ENCODE data around the gene SLC24A5. TPM values are rescaled to one million over a fixed set of nuclear protein-coding genes. Genes with fewer than 3 reads are reported as not detected.

Gene SLC24A5
- total and polyA plus RNA-seq, 9 of the 15 experiments (the other 6 are each of a cell fraction or from before 2014, with no cell fraction given) = not detected

DNA sequence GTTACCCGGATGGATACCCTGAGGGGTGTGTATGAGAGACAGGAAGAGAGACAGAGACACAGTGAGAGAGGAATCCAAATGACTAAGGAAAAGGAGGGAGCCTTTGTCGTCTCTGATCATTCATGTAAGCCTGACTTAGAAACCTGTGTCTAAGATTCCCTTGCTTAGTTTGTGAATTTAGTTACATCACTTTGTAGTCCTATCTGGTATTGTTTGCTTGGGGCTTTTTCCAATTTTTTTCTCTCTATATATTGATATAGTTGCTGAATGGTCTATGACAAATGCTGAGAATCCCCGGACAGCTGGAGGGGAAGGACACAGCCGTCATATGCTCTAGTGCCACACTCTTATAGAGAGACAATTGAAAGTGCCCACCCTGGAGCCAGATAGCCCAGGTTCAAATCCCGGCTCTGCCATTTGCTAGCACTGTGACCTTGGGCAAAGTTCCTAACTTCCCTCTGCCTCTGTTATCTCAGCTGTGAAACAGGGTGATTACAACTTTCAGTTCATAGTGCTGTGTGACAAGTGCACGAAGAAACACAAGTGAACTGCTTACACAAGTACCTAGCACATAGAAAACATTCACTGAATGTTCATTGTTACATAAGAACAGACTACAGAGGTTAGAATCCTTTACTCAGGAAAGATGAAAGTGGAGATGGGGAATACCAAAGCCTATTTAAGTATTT lies 6.0 kb downstream of the SLC24A5 start:
- ChIA-PET POLR2A (no interaction called here), CTCF (ENCODE audit: low intra/inter-chr PET ratio) (no interaction called here)
- TF ChIP-seq PHF21A (IDR thresholded peaks at IDR 0.05; ENCODE audit: borderline replicate concordance, low read depth) (no peak), JUNB (CRISPR knock-in tag; conservative IDR thresholded peaks at IDR 0.05) (no peak), KDM5B (IDR thresholded peaks at IDR 0.05; ENCODE audit: insufficient replicate concordance, low read depth, low read length) (no peak), ZNF282 (CRISPR knock-in tag; IDR thresholded peaks at IDR 0.05) (no peak), ZNF239 (CRISPR knock-in tag; IDR thresholded peaks at IDR 0.05) (no peak), HNRNPUL1 (IDR thresholded peaks at IDR 0.05; ENCODE audit: low read length) (no peak), TRIM24 (IDR thresholded peaks at IDR 0.05) (no peak), NFE2 (IDR thresholded peaks at IDR 0.05; ENCODE audit: low read depth) (no peak), NCOA2 (IDR thresholded peaks at IDR 0.05; ENCODE audit: partially characterized antibody in 2 of 2) (no peak), RFX5 (IDR thresholded peaks at IDR 0.05; ENCODE audit: low read depth, low read length) (no peak), ZNF766 (CRISPR knock-in tag; conservative IDR thresholded peaks at IDR 0.05) (no peak), FOXK1 (CRISPR knock-in tag; IDR thresholded peaks at IDR 0.05; ENCODE audit: borderline replicate concordance) (no peak), SRF (CRISPR knock-in tag; IDR thresholded peaks at IDR 0.05) (no peak), TFAM (CRISPR knock-in tag; conservative IDR thresholded peaks at IDR 0.05) (no peak)
- TF ChIP-seq, protein P1, sequence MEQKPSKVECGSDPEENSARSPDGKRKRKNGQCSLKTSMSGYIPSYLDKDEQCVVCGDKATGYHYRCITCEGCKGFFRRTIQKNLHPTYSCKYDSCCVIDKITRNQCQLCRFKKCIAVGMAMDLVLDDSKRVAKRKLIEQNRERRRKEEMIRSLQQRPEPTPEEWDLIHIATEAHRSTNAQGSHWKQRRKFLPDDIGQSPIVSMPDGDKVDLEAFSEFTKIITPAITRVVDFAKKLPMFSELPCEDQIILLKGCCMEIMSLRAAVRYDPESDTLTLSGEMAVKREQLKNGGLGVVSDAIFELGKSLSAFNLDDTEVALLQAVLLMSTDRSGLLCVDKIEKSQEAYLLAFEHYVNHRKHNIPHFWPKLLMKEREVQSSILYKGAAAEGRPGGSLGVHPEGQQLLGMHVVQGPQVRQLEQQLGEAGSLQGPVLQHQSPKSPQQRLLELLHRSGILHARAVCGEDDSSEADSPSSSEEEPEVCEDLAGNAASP (IDR thresholded peaks at IDR 0.05) = no peak
- TF ChIP-seq, protein P2, sequence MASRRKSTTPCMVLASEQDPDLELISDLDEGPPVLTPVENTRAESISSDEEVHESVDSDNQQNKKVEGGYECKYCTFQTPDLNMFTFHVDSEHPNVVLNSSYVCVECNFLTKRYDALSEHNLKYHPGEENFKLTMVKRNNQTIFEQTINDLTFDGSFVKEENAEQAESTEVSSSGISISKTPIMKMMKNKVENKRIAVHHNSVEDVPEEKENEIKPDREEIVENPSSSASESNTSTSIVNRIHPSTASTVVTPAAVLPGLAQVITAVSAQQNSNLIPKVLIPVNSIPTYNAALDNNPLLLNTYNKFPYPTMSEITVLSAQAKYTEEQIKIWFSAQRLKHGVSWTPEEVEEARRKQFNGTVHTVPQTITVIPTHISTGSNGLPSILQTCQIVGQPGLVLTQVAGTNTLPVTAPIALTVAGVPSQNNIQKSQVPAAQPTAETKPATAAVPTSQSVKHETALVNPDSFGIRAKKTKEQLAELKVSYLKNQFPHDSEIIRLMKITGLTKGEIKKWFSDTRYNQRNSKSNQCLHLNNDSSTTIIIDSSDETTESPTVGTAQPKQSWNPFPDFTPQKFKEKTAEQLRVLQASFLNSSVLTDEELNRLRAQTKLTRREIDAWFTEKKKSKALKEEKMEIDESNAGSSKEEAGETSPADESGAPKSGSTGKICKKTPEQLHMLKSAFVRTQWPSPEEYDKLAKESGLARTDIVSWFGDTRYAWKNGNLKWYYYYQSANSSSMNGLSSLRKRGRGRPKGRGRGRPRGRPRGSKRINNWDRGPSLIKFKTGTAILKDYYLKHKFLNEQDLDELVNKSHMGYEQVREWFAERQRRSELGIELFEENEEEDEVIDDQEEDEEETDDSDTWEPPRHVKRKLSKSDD (conservative IDR thresholded peaks at IDR 0.05; ENCODE audit: low read length) = no peak

More for the DNA sequence above, 6.0 kb downstream of the SLC24A5 start:
- H2AFZ ChIP-seq (ENCODE audit: low read depth, low read length) = no peak overlapping the region
- H3K4me2 ChIP-seq (ENCODE audit: insufficient read depth, low read length) = no peak overlapping the region
- H3K9ac ChIP-seq (ENCODE audit: insufficient read depth in 1 of 2, low read depth in 2 of 2, low read length in 2 of 2) = no peak overlapping the region
- no peaks in the 10 kb centered on the region for H3K79me2 ChIP-seq (ENCODE audit: control insufficient read depth, insufficient read depth, low read length)
- no peak overlapping the region for H3K27ac ChIP-seq (ENCODE audit: extremely low read depth, low read depth, low read length)
- 2% methylated on average over 6 of the region's 6 CpGs for WGBS (ENCODE audit: insufficient coverage, low coverage, missing lambda C conversion rate)
- FAIRE-seq (no peak), ATAC-seq (no peak), DNase-seq (ENCODE audit: extremely low read depth in 1 of 4, low spot score in 3 of 4) (no peak)
- in situ Hi-C loops (cut with MboI) (no loop called here), intact Hi-C loops (cut with micrococcal nuclease) (no loop called here)
- no peaks in the 10 kb centered on the region for H3K36me3 ChIP-seq (ENCODE audit: control insufficient read depth, insufficient read depth, low read length)
- no peaks in the 10 kb centered on the region for H3K27me3 ChIP-seq (ENCODE audit: control insufficient read depth in 2 of 2, insufficient read depth in 2 of 2, low read length in 2 of 2)
- H4K20me1 ChIP-seq (replicated peaks; ENCODE audit: control insufficient read depth, insufficient read depth, low read length) = no peaks in the 10 kb centered on the region
- BruUV-seq (replicated peaks) = no TSS peak
- no peak overlapping the region for H3K4me3 ChIP-seq
- no peaks in the 10 kb centered on the region for H3K9me3 ChIP-seq (replicated peaks; ENCODE audit: control insufficient read depth, insufficient read depth, low read depth, low read length)
- H3K4me1 ChIP-seq (replicated peaks in 1 of 2; ENCODE audit: control insufficient read depth in 2 of 2, insufficient read depth in 2 of 2, low read length in 2 of 2) = no peaks in the 10 kb centered on the region
- H3K9me1 ChIP-seq (ENCODE audit: control insufficient read depth, insufficient read depth, low read length) = no peaks in the 10 kb centered on the region

All from K562 (cell line).